ENCODE data around the gene ITPR1.

DNA sequence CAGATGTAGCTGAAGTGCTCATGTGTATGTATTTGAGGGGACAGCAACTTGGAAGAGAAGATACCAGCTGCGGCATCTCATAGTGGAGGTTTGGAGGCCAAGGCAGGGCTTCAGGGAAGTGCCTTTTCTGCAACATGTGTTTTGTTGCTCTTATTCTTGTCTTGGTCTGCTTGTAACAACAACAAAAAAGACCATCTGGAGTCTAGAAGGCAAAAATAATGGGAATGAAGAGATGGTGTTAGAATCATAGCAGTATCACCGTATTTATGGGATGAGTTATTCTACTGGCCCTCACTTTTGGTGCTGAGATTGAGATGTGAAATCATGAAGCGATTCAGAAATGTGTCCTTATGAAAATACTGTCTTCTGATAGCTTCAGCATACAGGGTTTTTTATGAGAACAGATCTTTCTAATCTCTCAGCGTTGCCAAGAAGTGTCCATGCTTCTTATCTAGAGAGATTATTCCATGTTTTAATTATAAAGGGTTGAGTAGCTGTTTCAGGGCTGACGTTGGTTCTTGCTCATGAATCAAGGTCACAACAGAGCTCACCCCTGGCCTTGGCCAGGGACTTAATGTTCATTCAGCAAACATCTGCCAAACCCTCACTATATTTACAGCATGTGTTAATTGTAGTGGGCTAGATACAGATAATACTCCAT lies 58.0 kb downstream of the ITPR1 start:
- no peak for TF ChIP-seq PPARA (CRISPR knock-in tag; IDR thresholded peaks at IDR 0.05; ENCODE audit: borderline replicate concordance)
- TF ChIP-seq GLIS3 (CRISPR knock-in tag; IDR thresholded peaks at IDR 0.05) = no peak
- no peak for TF ChIP-seq ZFP3 (CRISPR knock-in tag; IDR thresholded peaks at IDR 0.05)
- TF ChIP-seq, protein P1, sequence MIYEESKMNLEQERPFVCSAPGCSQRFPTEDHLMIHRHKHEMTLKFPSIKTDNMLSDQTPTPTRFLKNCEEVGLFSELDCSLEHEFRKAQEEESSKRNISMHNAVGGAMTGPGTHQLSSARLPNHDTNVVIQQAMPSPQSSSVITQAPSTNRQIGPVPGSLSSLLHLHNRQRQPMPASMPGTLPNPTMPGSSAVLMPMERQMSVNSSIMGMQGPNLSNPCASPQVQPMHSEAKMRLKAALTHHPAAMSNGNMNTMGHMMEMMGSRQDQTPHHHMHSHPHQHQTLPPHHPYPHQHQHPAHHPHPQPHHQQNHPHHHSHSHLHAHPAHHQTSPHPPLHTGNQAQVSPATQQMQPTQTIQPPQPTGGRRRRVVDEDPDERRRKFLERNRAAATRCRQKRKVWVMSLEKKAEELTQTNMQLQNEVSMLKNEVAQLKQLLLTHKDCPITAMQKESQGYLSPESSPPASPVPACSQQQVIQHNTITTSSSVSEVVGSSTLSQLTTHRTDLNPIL (CRISPR knock-in tag; IDR thresholded peaks at IDR 0.05; ENCODE audit: low read depth) = no peak
- no peak for TF ChIP-seq ZFP30 (CRISPR knock-in tag; IDR thresholded peaks at IDR 0.05)
- TF ChIP-seq, protein P2, sequence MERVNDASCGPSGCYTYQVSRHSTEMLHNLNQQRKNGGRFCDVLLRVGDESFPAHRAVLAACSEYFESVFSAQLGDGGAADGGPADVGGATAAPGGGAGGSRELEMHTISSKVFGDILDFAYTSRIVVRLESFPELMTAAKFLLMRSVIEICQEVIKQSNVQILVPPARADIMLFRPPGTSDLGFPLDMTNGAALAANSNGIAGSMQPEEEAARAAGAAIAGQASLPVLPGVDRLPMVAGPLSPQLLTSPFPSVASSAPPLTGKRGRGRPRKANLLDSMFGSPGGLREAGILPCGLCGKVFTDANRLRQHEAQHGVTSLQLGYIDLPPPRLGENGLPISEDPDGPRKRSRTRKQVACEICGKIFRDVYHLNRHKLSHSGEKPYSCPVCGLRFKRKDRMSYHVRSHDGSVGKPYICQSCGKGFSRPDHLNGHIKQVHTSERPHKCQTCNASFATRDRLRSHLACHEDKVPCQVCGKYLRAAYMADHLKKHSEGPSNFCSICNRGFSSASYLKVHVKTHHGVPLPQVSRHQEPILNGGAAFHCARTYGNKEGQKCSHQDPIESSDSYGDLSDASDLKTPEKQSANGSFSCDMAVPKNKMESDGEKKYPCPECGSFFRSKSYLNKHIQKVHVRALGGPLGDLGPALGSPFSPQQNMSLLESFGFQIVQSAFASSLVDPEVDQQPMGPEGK (CRISPR knock-in tag; IDR thresholded peaks at IDR 0.05; ENCODE audit: borderline replicate concordance) = no peak
- TF ChIP-seq ARNTL (CRISPR knock-in tag; IDR thresholded peaks at IDR 0.05; ENCODE audit: borderline replicate concordance, low read depth) = no peak

Data from SK-N-SH treated with all-trans-retinoic acid at 6 μM for 48 hours (cell line).